CD4-positive, alpha-beta memory T cell (primary cell): ENCODE data around the gene RASGRF1. TPM values are rescaled to one million over a fixed set of nuclear protein-coding genes. Genes with fewer than 3 reads are reported as not detected.

Experiments
- CTCF ChIA-PET: fragments of 350-600 bp; sonication (Branson Sonifier 250); formaldehyde crosslinking; loops from one replicate; lab custom pipeline; 2021; ENCODE audit warnings: inconsistent platforms; ENCODE audit not compliant: partially characterized antibody; lab: Charles Lee
- POLR2A ChIA-PET: fragments of 350-600 bp; sonication (Branson Sonifier 250); formaldehyde crosslinking; loops from one replicate; lab custom pipeline; 2021; ENCODE audit not compliant: partially characterized antibody; lab: Charles Lee
- DNase-seq, 5 donors: peaks; one replicate each; pipeline versions ENCODE4 v3.0.0 to v3.0.0-alpha.2; 2020 to 2022; ENCODE audit warnings: mixed read lengths in 1 of 5
- H3K27ac ChIP-seq: one replicate; pipeline ENCODE4 v1.7.0; 2013; ENCODE audit warnings: low read depth, low read length
- H3K27me3 ChIP-seq: 2 replicates; pipeline ENCODE4 v1.7.0; 2013; ENCODE audit warnings: mild to moderate bottlenecking, low read length, moderate library complexity; ENCODE audit not compliant: insufficient read depth
- H3K36me3 ChIP-seq: 2 replicates; pipeline ENCODE4 v1.7.0; 2013; ENCODE audit warnings: mild to moderate bottlenecking, low read length, moderate library complexity; ENCODE audit not compliant: insufficient read depth
- H3K4me1 ChIP-seq: 2 replicates; pipeline ENCODE4 v1.7.0; 2013; ENCODE audit warnings: mild to moderate bottlenecking, low read length, moderate library complexity; ENCODE audit not compliant: insufficient read depth
- H3K4me3 ChIP-seq, 2 donors: one replicate each; pipeline ENCODE4 v1.7.0; 2013; ENCODE audit warnings: low read length in 2 of 2, mild to moderate bottlenecking in 1 of 2
- H3K9me3 ChIP-seq, 2 donors: one replicate each; pipeline ENCODE4 v1.7.0; 2013; ENCODE audit warnings: low read length in 2 of 2, control low read depth in 1 of 2; ENCODE audit not compliant: control insufficient read depth in 1 of 2
- H3K27ac Mint-ChIP-seq, 7 donors: one replicate each; pipeline ENCODE4 v1.8.0; 2020 to 2021; ENCODE audit warnings: mixed read lengths in 7 of 7, mild to moderate bottlenecking in 6 of 7, inconsistent platforms in 3 of 7, moderate library complexity in 3 of 7
- H3K27me3 Mint-ChIP-seq, 2 donors: one replicate each; pipeline ENCODE4 v1.8.0; 2020 to 2021; ENCODE audit warnings: mixed read lengths in 2 of 2
- H3K36me3 Mint-ChIP-seq, 2 donors: one replicate each; pipeline ENCODE4 v1.8.0; 2020 to 2021; ENCODE audit warnings: mixed read lengths in 2 of 2, inconsistent platforms in 1 of 2, mild to moderate bottlenecking in 1 of 2
- H3K4me1 Mint-ChIP-seq, 4 donors: one replicate each; pipeline ENCODE4 v1.8.0; 2020 to 2021; ENCODE audit warnings: mixed read lengths in 4 of 4, mild to moderate bottlenecking in 1 of 4
- H3K4me3 Mint-ChIP-seq, 8 donors: one replicate each; pipeline ENCODE4 v1.8.0; 2020 to 2021; ENCODE audit warnings: mixed read lengths in 8 of 8, mild to moderate bottlenecking in 7 of 8, moderate library complexity in 6 of 8, inconsistent platforms in 3 of 8
- H3K9me3 Mint-ChIP-seq, 8 donors: one replicate each; pipeline ENCODE4 v1.8.0; 2020 to 2021; ENCODE audit warnings: mixed read lengths in 8 of 8, mild to moderate bottlenecking in 5 of 8, inconsistent platforms in 3 of 8, moderate library complexity in 1 of 8
- intact Hi-C: fragments of 100-400 bp; cut with micrococcal nuclease; formaldehyde crosslinking; loops from one replicate; pipeline ENCODE4 v1.15.1; 2023
- polyA plus RNA-seq, 2 donors: library from polyadenylated mRNA; unstranded; fragments of 300-500 nt; fragmentation: Illumina TruSeq; gene quantifications; one replicate each; pipeline ENCODE4 v1.2.3, GENCODE V29; 2021
- total RNA-seq, 2 experiments: library from RNA; stranded (reverse); gene quantifications; one replicate each; pipeline ENCODE4 v1.2.3, GENCODE V29; 2021

Gene RASGRF1
- total and polyA plus RNA-seq, 4 experiments from 2014 or later: not detected

DNA sequence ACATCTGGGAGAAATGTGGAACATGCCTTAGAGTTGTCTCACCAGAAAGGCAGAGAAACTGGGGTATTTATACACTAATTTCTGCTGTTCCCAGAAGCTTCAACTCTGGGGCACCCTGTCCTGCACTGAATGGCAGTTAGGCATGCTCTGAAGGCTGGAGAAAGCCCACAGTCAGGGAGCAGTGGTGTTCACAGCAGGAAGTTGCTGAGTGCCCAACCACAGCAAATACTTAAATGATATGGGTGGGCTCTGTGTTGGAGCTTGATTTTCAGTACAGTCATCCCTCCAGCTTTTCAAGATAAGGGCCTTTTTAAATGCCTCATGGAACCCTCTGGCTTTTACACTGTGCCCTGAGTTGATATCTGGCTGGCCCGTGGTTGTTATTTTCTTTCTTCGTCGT, 38.7 kb upstream of the RASGRF1 start:
- no peak for DNase-seq
- Histone ChIP-seq H3K4me1 (no peaks in the 10 kb centered on the region), H3K27me3 (no peaks in the 10 kb centered on the region), H3K27ac (no peak overlapping the region), H3K36me3 (no peaks in the 10 kb centered on the region), H3K9me3 (no peaks in the 10 kb centered on the region), H3K4me3 (no peak overlapping the region)
- Mint-ChIP-seq H3K27ac (no peak overlapping the region), H3K27me3 (peaks cover 16 to 20% of the 10 kb centered on the region in 2 donors), H3K4me1 (no peaks in the 10 kb centered on the region), H3K9me3 (no peaks in the 10 kb centered on the region), H3K4me3 (no peak overlapping the region), H3K36me3 (no peaks in the 10 kb centered on the region)
- intact Hi-C loops: no loop called here
- ChIA-PET POLR2A (no interaction called here), CTCF (no interaction called here)

DNA sequence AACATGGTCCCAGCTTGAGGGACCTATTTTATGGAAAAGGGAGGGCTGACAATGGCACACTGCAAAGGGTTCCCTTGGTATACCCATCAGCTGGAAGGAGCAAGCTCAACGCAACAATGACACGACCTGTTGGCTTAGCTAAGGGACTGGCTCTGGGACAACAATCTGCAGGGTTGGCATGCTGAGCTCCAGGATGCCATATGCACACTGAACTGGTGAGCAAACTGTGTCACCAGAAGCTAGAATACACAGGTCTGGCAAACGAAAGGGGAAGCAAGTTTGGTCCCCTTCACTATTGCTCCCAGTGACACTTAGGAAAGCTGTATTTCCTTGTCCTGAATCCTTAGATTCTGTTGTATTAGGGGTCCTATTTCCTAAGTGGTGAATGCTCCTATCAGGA, 38.0 kb upstream of the RASGRF1 start:
- no peak overlapping the region for H3K27ac Mint-ChIP-seq
- H3K4me1 Mint-ChIP-seq: no peaks in the 10 kb centered on the region
- no peaks in the 10 kb centered on the region for H3K36me3 ChIP-seq
- no peak overlapping the region for H3K4me3 ChIP-seq
- H3K4me1 ChIP-seq: no peaks in the 10 kb centered on the region
- ChIA-PET CTCF (no interaction called here), POLR2A (no interaction called here)
- intact Hi-C loops: no loop called here
- H3K27ac ChIP-seq: no peak overlapping the region
- H3K27me3 ChIP-seq: no peaks in the 10 kb centered on the region
- peaks cover 14 to 20% of the 10 kb centered on the region in 2 donors for H3K27me3 Mint-ChIP-seq
- no peaks in the 10 kb centered on the region for H3K9me3 Mint-ChIP-seq
- H3K4me3 Mint-ChIP-seq: no peak overlapping the region
- no peaks in the 10 kb centered on the region for H3K36me3 Mint-ChIP-seq
- H3K9me3 ChIP-seq: no peaks in the 10 kb centered on the region
- DNase-seq: no peak

DNA sequence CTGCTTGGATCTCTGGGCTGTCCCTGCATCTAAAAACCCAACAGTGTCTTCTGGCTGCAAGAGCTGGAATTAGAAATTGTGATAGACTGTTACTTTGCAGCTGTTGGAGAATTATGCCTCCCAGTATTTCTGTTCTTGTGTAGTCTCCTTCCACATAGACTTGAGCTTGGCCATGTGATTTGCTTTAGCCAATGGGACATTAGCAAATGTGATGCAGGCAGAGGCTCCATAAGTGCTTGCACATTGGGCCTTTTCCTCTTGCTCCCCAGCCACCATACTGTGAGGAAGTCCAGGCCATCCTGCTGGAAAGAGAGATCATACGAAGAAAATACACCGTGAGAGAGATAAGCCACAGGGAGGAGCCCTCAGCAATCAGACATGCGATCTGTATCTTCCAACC, 33.8 kb upstream of the RASGRF1 start:
- Mint-ChIP-seq H3K36me3 (no peaks in the 10 kb centered on the region), H3K9me3 (no peaks in the 10 kb centered on the region), H3K4me3 (no peak overlapping the region), H3K4me1 (no peaks in the 10 kb centered on the region), H3K27ac (no peak overlapping the region), H3K27me3 (peaks cover 14 to 15% of the 10 kb centered on the region in 2 donors)
- no peak overlapping the region for H3K27ac ChIP-seq
- H3K4me1 ChIP-seq: no peaks in the 10 kb centered on the region
- H3K36me3 ChIP-seq: no peaks in the 10 kb centered on the region
- CTCF ChIA-PET: no interaction called here
- DNase-seq: no peak
- POLR2A ChIA-PET: no interaction called here
- no peaks in the 10 kb centered on the region for H3K9me3 ChIP-seq
- no peaks in the 10 kb centered on the region for H3K27me3 ChIP-seq
- no peak overlapping the region for H3K4me3 ChIP-seq
- intact Hi-C loops: no loop called here

DNA sequence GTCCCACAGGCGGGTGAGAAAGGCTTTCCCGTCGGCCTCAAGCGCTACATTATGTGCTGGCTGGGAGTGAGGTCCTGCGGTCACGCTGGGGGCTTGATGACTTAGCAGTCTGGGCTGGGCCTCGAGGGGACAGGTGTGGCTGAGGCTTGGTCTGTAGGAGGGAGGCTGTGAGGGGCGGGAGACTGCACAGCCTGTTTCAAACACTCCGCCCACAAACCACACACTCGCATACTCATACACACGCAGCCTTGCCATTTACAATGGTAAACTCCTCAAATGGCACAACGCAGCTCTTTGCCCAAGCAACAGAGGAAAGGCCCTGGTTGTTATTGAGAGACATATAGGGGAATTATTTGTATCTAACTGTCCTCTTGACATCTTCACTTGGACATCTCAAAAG, 32.4 kb upstream of the RASGRF1 start:
- intact Hi-C loops: no loop called here
- Histone ChIP-seq H3K27me3 (no peaks in the 10 kb centered on the region), H3K4me3 (no peak overlapping the region), H3K27ac (no peak overlapping the region), H3K36me3 (no peaks in the 10 kb centered on the region), H3K9me3 (no peaks in the 10 kb centered on the region), H3K4me1 (no peaks in the 10 kb centered on the region)
- no peak overlapping the region for H3K27ac Mint-ChIP-seq
- CTCF ChIA-PET: no interaction called here
- H3K27me3 Mint-ChIP-seq: peaks cover 12 to 13% of the 10 kb centered on the region in 2 donors
- no peak overlapping the region for H3K4me3 Mint-ChIP-seq
- POLR2A ChIA-PET: no interaction called here
- no peak for DNase-seq
- no peaks in the 10 kb centered on the region for H3K4me1 Mint-ChIP-seq
- H3K36me3 Mint-ChIP-seq: no peaks in the 10 kb centered on the region
- no peaks in the 10 kb centered on the region for H3K9me3 Mint-ChIP-seq

DNA sequence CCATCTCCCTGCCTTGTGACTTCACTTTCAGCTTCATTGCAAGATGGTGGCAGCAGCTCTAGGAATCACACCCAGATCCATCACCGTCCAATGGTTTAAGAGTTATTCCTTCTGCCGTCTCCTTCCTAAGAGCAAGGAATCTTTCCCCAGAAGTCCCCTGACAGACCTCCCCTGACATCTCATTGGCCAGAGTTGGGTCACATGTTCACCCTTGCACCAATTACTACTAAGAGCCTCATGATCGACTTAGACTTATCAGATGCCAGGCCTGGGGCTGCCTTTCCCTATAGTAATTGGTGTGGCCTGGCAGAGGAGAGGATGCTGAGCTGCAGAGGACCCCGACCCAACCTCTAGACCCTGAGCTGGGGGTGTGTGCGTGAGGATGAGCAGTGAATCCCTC, 31.8 kb upstream of the RASGRF1 start:
- Mint-ChIP-seq H3K27ac (no peak overlapping the region), H3K27me3 (peaks cover 10 to 12% of the 10 kb centered on the region in 2 donors), H3K4me1 (no peaks in the 10 kb centered on the region), H3K36me3 (no peaks in the 10 kb centered on the region), H3K4me3 (no peak overlapping the region), H3K9me3 (no peaks in the 10 kb centered on the region)
- Histone ChIP-seq H3K27ac (no peak overlapping the region), H3K4me3 (no peak overlapping the region), H3K36me3 (no peaks in the 10 kb centered on the region), H3K27me3 (no peaks in the 10 kb centered on the region), H3K9me3 (no peaks in the 10 kb centered on the region), H3K4me1 (no peaks in the 10 kb centered on the region)
- DNase-seq: no peak
- ChIA-PET CTCF (no interaction called here), POLR2A (no interaction called here)
- intact Hi-C loops: no loop called here

DNA sequence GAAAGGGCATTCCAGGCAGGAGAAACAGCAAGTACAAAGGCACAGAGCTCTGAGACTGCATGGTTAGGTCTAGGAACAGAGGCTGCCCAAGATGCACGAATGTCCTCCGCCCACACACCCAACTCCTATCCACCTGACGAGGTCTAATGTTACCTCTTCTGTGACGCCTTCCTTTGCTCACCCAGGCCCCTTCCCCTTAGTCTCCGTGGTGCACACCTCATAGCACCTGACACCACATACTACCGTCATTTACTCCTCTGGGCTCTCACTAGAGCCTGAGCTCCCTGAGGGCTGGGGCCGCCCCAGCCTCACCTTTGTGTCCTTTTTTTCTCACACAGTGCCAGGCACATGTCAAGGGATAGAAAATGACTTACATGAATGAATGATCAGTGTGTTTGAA, 31.0 kb upstream of the RASGRF1 start:
- Histone ChIP-seq H3K4me1 (no peaks in the 10 kb centered on the region), H3K36me3 (no peaks in the 10 kb centered on the region), H3K27me3 (no peaks in the 10 kb centered on the region), H3K27ac (no peak overlapping the region), H3K4me3 (no peak overlapping the region), H3K9me3 (no peaks in the 10 kb centered on the region)
- no peak for DNase-seq
- intact Hi-C loops: no loop called here
- Mint-ChIP-seq H3K9me3 (no peaks in the 10 kb centered on the region), H3K27me3 (peaks cover 12 to 16% of the 10 kb centered on the region in 2 donors), H3K4me1 (no peaks in the 10 kb centered on the region), H3K36me3 (no peaks in the 10 kb centered on the region), H3K4me3 (no peak overlapping the region), H3K27ac (no peak overlapping the region)
- ChIA-PET POLR2A (no interaction called here), CTCF (no interaction called here)

DNA sequence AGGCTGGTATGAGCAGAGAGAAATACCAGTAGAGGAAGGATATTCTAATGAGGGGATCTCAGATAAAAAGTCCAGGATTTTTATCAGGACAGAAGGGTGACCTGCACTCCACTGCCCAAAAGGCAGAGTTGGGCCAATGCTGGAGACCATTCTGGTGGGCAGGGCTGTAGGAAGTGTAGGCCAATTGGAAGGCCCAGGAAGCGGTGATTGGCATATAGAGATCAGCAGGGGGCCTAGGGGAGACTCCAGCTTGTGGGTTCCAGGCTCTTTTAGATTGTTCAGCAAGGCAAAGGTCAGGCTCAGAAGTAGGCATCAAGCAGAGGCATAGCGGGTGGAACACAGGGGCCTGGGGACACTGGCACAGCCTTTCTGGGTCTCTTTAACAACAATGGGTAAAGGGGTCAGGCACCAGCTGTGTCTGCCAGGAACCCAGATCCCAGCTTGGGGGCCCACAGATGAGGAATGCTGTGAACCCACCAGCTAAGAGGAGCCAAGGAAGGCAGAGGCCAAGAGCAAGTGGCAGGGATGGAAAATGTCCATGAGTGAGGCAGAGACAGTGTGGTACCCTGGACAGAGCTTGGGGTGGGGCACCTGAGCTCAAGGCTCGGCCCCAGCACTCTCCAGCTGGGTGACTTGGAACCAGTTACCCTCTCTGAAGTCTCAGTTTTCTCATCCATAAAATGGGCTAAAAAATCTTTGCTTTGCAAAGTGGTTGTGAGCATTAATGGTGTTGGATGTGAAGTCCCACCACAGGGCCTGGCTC, 27.0 kb upstream of the RASGRF1 start:
- H3K4me1 ChIP-seq: no peaks in the 10 kb centered on the region
- no peak for DNase-seq
- Mint-ChIP-seq H3K36me3 (no peaks in the 10 kb centered on the region), H3K4me3 (no peak overlapping the region), H3K9me3 (peaks cover 0 to 2% (median 0%) of the 10 kb centered on the region in 8 donors), H3K4me1 (no peaks in the 10 kb centered on the region), H3K27me3 (peaks cover 18 to 19% of the 10 kb centered on the region in 2 donors), H3K27ac (no peak overlapping the region)
- POLR2A ChIA-PET: no interaction called here
- H3K27ac ChIP-seq: no peak overlapping the region
- intact Hi-C loops: no loop called here
- H3K9me3 ChIP-seq: no peaks in the 10 kb centered on the region
- H3K36me3 ChIP-seq: no peaks in the 10 kb centered on the region
- no peaks in the 10 kb centered on the region for H3K27me3 ChIP-seq
- CTCF ChIA-PET: no interaction called here
- no peak overlapping the region for H3K4me3 ChIP-seq
